GM23338 (cell line): Measurements from ENCODE around the gene CSNK1E.

Experiments
- CREB1 ChIP-seq: fragments of 250-450 bp; sonication (Bioruptor Pico); IDR thresholded peaks from 2 replicates; pipeline ENCODE4 v1.5.0; 2020; ENCODE audit warnings: low read depth, mild to moderate bottlenecking, moderate library complexity
- EZH2 ChIP-seq: fragments of 200-600 bp; sonication (generic); IDR thresholded peaks from one replicate; pipeline ENCODE4 v1.8.0; 2017; ENCODE audit warnings: antibody characterized with exemption, mild to moderate bottlenecking, low read depth; ENCODE audit not compliant: unreplicated experiment
- EZH2phosphoT487 ChIP-seq: fragments of 200-600 bp; sonication (generic); IDR thresholded peaks from one replicate; pipeline ENCODE4 v1.8.1; 2018; ENCODE audit warnings: antibody characterized with exemption; ENCODE audit not compliant: unreplicated experiment
- NANOG ChIP-seq: IDR thresholded peaks from 2 replicates; pipeline ENCODE4 v1.6.1; 2016; ENCODE audit warnings: antibody characterized with exemption, borderline replicate concordance
- POLR2AphosphoS5 ChIP-seq: IDR thresholded peaks from 2 replicates; pipeline ENCODE4 v1.6.1; 2016; ENCODE audit warnings: antibody characterized with exemption, low read depth
- TF ChIP-seq, protein P1 (sequence below), 2 experiments: fragments of 200-600 bp in 1 of 2; sonication (generic) in 1 of 2; conservative IDR thresholded peaks; 2 replicates each; pipeline versions ENCODE4 v1.5.1 to v1.6.1; 2016 to 2017; ENCODE audit warnings: antibody characterized with exemption in 2 of 2, low read depth in 2 of 2, mild to moderate bottlenecking in 2 of 2, moderate library complexity in 1 of 2
- TF ChIP-seq, protein P2 (sequence below): IDR thresholded peaks from one replicate; pipeline ENCODE4 v1.6.1; 2018; ENCODE audit warnings: antibody characterized with exemption; ENCODE audit not compliant: unreplicated experiment

GRCh38 chr22:38338772-38339379 lies 21.6 kb upstream of the CSNK1E start:
- no peak for TF ChIP-seq POLR2AphosphoS5
- no peak for TF ChIP-seq EZH2
- TF ChIP-seq, protein P1, sequence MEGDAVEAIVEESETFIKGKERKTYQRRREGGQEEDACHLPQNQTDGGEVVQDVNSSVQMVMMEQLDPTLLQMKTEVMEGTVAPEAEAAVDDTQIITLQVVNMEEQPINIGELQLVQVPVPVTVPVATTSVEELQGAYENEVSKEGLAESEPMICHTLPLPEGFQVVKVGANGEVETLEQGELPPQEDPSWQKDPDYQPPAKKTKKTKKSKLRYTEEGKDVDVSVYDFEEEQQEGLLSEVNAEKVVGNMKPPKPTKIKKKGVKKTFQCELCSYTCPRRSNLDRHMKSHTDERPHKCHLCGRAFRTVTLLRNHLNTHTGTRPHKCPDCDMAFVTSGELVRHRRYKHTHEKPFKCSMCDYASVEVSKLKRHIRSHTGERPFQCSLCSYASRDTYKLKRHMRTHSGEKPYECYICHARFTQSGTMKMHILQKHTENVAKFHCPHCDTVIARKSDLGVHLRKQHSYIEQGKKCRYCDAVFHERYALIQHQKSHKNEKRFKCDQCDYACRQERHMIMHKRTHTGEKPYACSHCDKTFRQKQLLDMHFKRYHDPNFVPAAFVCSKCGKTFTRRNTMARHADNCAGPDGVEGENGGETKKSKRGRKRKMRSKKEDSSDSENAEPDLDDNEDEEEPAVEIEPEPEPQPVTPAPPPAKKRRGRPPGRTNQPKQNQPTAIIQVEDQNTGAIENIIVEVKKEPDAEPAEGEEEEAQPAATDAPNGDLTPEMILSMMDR (conservative IDR thresholded peaks at IDR 0.05; ENCODE audit: low read depth in 2 of 2), result no peak
- no peak for TF ChIP-seq CREB1 (CRISPR knock-in tag)
- TF ChIP-seq, protein P2, sequence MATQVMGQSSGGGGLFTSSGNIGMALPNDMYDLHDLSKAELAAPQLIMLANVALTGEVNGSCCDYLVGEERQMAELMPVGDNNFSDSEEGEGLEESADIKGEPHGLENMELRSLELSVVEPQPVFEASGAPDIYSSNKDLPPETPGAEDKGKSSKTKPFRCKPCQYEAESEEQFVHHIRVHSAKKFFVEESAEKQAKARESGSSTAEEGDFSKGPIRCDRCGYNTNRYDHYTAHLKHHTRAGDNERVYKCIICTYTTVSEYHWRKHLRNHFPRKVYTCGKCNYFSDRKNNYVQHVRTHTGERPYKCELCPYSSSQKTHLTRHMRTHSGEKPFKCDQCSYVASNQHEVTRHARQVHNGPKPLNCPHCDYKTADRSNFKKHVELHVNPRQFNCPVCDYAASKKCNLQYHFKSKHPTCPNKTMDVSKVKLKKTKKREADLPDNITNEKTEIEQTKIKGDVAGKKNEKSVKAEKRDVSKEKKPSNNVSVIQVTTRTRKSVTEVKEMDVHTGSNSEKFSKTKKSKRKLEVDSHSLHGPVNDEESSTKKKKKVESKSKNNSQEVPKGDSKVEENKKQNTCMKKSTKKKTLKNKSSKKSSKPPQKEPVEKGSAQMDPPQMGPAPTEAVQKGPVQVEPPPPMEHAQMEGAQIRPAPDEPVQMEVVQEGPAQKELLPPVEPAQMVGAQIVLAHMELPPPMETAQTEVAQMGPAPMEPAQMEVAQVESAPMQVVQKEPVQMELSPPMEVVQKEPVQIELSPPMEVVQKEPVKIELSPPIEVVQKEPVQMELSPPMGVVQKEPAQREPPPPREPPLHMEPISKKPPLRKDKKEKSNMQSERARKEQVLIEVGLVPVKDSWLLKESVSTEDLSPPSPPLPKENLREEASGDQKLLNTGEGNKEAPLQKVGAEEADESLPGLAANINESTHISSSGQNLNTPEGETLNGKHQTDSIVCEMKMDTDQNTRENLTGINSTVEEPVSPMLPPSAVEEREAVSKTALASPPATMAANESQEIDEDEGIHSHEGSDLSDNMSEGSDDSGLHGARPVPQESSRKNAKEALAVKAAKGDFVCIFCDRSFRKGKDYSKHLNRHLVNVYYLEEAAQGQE, result no peak
- no peak for TF ChIP-seq EZH2phosphoT487
- TF ChIP-seq NANOG, result no peak
